Trophoblast cell (in vitro differentiated cells and primary cell): ENCODE data around the gene MMP15.

Experiments used
- DNase-seq, 2 donors: peaks; one replicate each; pipeline ENCODE4 v3.0.0-alpha.2; 2016
- H2AFZ ChIP-seq: 2 replicates; pipeline ENCODE4 v1.6.1; 2013; ENCODE audit warnings: low read length, moderate library complexity, mild to moderate bottlenecking; ENCODE audit not compliant: insufficient read depth, poor library complexity
- H2AK5ac ChIP-seq: 2 replicates; pipeline ENCODE4 v1.6.1; 2013; ENCODE audit warnings: mild to moderate bottlenecking, low read length
- H2BK120ac ChIP-seq: 2 replicates; pipeline ENCODE4 v1.6.1; 2013; ENCODE audit warnings: low read length, mild to moderate bottlenecking, moderate library complexity; ENCODE audit not compliant: insufficient read depth, poor library complexity
- H2BK12ac ChIP-seq: 2 replicates; pipeline ENCODE4 v1.6.1; 2013; ENCODE audit warnings: mild to moderate bottlenecking, low read length, moderate library complexity
- H2BK5ac ChIP-seq: 2 replicates; pipeline ENCODE4 v1.6.1; 2013; ENCODE audit warnings: low read length, low read depth, moderate library complexity, mild to moderate bottlenecking; ENCODE audit not compliant: poor library complexity
- H3K14ac ChIP-seq: 2 replicates; pipeline ENCODE4 v1.6.1; 2013; ENCODE audit warnings: mild to moderate bottlenecking, low read length
- H3K18ac ChIP-seq: 2 replicates; pipeline ENCODE4 v1.6.1; 2013; ENCODE audit warnings: mild to moderate bottlenecking, low read length
- H3K23ac ChIP-seq: 2 replicates; pipeline ENCODE4 v1.6.1; 2013; ENCODE audit warnings: low read length
- H3K27ac ChIP-seq: 2 replicates; pipeline ENCODE4 v1.5.1; 2013; ENCODE audit warnings: low read depth, mild to moderate bottlenecking, inconsistent platforms, low read length, moderate library complexity
- H3K27me3 ChIP-seq: 2 replicates; pipeline ENCODE4 v1.6.1; 2013; ENCODE audit warnings: inconsistent platforms, mild to moderate bottlenecking, low read length, moderate library complexity; ENCODE audit not compliant: insufficient read depth
- H3K36me3 ChIP-seq, 2 experiments: 1 replicate in 1 of 2; 2 replicates in 1 of 2; pipeline ENCODE4 v1.6.1; 2013; ENCODE audit warnings: low read length in 2 of 2, mild to moderate bottlenecking in 2 of 2, moderate library complexity in 1 of 2; ENCODE audit not compliant: insufficient read depth in 2 of 2, control insufficient read depth in 1 of 2
- H3K4ac ChIP-seq: 2 replicates; pipeline ENCODE4 v1.6.1; 2013; ENCODE audit warnings: low read depth, mild to moderate bottlenecking, low read length, moderate library complexity
- H3K4me1 ChIP-seq, 2 experiments: 1 replicate in 1 of 2; 2 replicates in 1 of 2; pipeline ENCODE4 v1.6.1; 2013; ENCODE audit warnings: low read length in 2 of 2, mild to moderate bottlenecking in 2 of 2, moderate library complexity in 1 of 2; ENCODE audit not compliant: insufficient read depth in 2 of 2, control insufficient read depth in 1 of 2
- H3K4me2 ChIP-seq: 2 replicates; pipeline ENCODE4 v1.6.1; 2013; ENCODE audit warnings: inconsistent platforms, mild to moderate bottlenecking, low read length, moderate library complexity
- H3K4me3 ChIP-seq: 2 replicates; pipeline ENCODE4 v1.5.1; 2013; ENCODE audit warnings: mild to moderate bottlenecking, low read depth, low read length, inconsistent platforms
- H3K79me1 ChIP-seq: one replicate; pipeline ENCODE4 v1.6.1; 2013; ENCODE audit warnings: low read length
- H3K79me2 ChIP-seq: 2 replicates; pipeline ENCODE4 v1.6.1; 2013; ENCODE audit warnings: low read length, mild to moderate bottlenecking; ENCODE audit not compliant: control insufficient read depth, insufficient read depth, poor library complexity
- H3K9ac ChIP-seq: 2 replicates; pipeline ENCODE4 v1.6.1; 2013; ENCODE audit warnings: mild to moderate bottlenecking, low read length
- H3K9me3 ChIP-seq: 2 replicates; pipeline ENCODE4 v1.6.1; 2013; ENCODE audit warnings: low read depth, mild to moderate bottlenecking, control low read depth, inconsistent platforms, low read length; ENCODE audit not compliant: insufficient read depth
- H4K12ac ChIP-seq: 2 replicates; pipeline ENCODE4 v1.6.1; 2013; ENCODE audit warnings: low read depth, mild to moderate bottlenecking, low read length, moderate library complexity
- H4K8ac ChIP-seq: 2 replicates; pipeline ENCODE4 v1.6.1; 2013; ENCODE audit warnings: low read depth, mild to moderate bottlenecking, low read length, moderate library complexity
- H4K91ac ChIP-seq: one replicate; pipeline ENCODE4 v1.6.1; 2013; ENCODE audit warnings: low read depth, mild to moderate bottlenecking, low read length, moderate library complexity
- WGBS: extraction: QIAGEN DNeasy Blood & Tissue Kit; methylation state at CpG from one replicate; pipeline ENCODE4 v1.1.7; 2013; ENCODE audit warnings: missing lambda C conversion rate; ENCODE audit not compliant: insufficient read length, insufficient coverage; ENCODE audit errors: extremely low coverage; 5-methylcytosine and 5-hydroxymethylcytosine counted together

The MMP15 gene

DNA sequence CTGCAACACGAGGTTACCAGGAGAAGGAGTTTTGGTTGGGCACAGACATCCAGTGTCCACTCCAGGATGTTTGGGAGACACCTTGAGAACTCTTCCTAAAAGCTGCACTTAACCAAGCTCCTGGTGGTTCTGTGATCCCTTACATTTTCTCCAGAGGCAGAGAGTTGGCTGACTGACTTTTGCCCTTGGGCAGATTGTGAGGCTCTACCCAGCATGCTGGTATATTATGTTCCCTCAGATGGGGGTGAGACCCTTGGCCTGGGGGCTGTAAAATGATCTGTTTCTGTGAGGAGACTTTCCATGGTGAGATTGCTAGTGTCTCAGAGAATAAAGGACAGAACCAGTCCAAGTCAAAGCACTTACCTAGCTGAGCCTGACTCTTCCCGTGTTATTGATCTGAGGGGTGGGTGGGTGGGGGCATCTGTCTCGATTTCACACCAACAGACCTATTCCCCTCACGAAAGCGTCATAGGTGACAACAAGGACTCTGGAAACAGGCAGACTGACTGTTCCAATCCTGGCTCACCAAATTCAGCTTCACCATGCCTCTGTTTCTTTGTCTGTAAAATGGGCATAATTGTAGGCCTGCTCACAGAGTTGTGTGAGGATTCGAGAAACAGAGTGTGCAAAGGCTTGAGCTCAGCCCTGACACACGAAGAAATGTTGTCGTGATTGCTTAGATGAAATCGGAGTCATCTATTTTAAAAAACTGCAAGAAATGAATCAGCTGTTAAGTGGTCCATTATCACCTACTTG, 12.2 kb upstream of the MMP15 start:
- H3K4me1 ChIP-seq = peaks cover 16 to 22% of the 10 kb centered on the region in 2 experiments
- no peak overlapping the region for H3K4me3 ChIP-seq
- no peak overlapping the region for H2AFZ ChIP-seq
- no peak overlapping the region for H2BK5ac ChIP-seq
- H3K79me2 ChIP-seq = no peaks in the 10 kb centered on the region
- no peak overlapping the region for H4K12ac ChIP-seq
- H3K23ac ChIP-seq = no peak overlapping the region
- H3K79me1 ChIP-seq = peaks cover 6% of the 10 kb centered on the region
- H2BK12ac ChIP-seq = peak overlapping the region; percentile 29
- H3K4ac ChIP-seq = no peak overlapping the region
- peak; percentile 65 to 76 for DNase-seq
- WGBS = no CpG with 5 or more reads among the region's 9 CpGs
- peaks cover 11 to 23% of the 10 kb centered on the region in 2 experiments for H3K36me3 ChIP-seq
- H4K91ac ChIP-seq = peak overlapping the region; percentile 20
- no peak overlapping the region for H3K18ac ChIP-seq
- H3K27ac ChIP-seq = no peak overlapping the region
- peak overlapping the region; percentile 48 for H2BK120ac ChIP-seq
- no peak overlapping the region for H4K8ac ChIP-seq
- H3K4me2 ChIP-seq = no peak overlapping the region
- no peak overlapping the region for H3K14ac ChIP-seq
- H3K9ac ChIP-seq = no peak overlapping the region
- no peak overlapping the region for H2AK5ac ChIP-seq
- no peaks in the 10 kb centered on the region for H3K9me3 ChIP-seq
- no peaks in the 10 kb centered on the region for H3K27me3 ChIP-seq

DNA sequence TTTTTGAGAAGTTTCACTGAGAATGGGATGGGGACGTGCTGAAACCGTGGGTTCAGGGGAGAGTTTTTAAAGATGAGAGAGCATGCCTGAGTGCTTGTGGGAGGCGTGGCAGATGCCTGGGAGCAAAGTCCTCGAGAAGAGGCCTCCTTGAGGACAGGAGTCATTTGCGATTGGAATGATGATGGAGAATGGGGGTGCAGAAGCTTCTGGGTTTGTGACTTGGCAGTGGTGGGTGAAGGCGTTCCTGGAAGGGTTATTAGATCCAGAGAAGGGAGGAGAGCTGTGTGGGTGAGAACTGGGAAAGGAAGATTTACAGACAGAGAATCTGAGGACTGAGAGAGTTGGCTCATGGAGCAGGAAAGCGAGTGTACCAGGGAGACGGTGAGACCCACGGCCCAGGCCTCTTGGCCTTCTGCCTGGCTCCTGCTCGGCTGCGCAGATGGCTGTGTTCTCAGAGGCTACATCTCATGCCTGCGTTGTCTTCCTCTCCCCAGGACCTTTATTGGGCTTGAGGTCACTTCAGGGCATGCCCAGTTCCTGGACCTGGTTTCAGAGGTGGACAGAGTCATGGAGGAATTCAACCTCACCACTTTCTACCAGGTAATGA, 8.6 kb upstream of the MMP15 start:
- Histone ChIP-seq H2AFZ (no peak overlapping the region), H2BK120ac (no peak overlapping the region), H3K9ac (no peak overlapping the region), H3K27me3 (no peaks in the 10 kb centered on the region), H3K4me2 (no peak overlapping the region), H3K79me2 (no peaks in the 10 kb centered on the region), H2AK5ac (no peak overlapping the region), H3K36me3 (peaks cover 11 to 26% of the 10 kb centered on the region in 2 experiments), H2BK5ac (no peak overlapping the region), H3K14ac (no peak overlapping the region), H4K91ac (no peak overlapping the region), H3K27ac (no peak overlapping the region), H3K4ac (no peak overlapping the region), H3K79me1 (peaks cover 6% of the 10 kb centered on the region), H4K8ac (no peak overlapping the region), H3K23ac (no peak overlapping the region), H3K18ac (no peak overlapping the region), H3K9me3 (no peaks in the 10 kb centered on the region), H2BK12ac (no peak overlapping the region), H3K4me3 (no peak overlapping the region), H4K12ac (no peak overlapping the region), H3K4me1 (peaks cover 10 to 14% of the 10 kb centered on the region in 2 experiments)
- no peak for DNase-seq
- no CpG with 5 or more reads among the region's 12 CpGs for WGBS

DNA sequence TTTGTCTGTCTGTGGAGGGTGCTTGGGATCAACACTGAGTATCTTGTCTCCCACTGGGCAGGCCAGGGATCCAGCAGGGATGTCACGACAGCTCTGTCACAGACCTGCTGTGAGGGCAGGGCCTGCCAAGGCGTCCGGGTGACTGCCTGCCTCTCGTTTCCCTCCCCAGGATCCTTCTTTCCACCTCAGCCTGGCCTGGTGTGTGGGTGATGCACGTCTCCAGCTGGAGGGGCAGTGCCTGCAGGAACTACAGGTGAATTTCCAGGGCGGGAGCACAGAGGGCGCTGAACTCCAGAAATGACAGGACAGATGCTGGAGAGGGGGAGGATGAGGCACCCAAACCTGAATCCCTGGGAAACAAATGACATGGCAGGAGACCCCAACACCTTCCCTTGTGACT, 6.8 kb upstream of the MMP15 start:
- Histone ChIP-seq H3K14ac (no peak overlapping the region), H3K4me1 (peaks cover 0 to 6% of the 10 kb centered on the region in 2 experiments), H2AK5ac (no peak overlapping the region), H2BK12ac (no peak overlapping the region), H3K4me2 (no peak overlapping the region), H2AFZ (no peak overlapping the region), H4K8ac (no peak overlapping the region), H3K27me3 (no peaks in the 10 kb centered on the region), H3K27ac (no peak overlapping the region), H3K79me1 (no peaks in the 10 kb centered on the region), H3K18ac (no peak overlapping the region), H3K9ac (no peak overlapping the region), H2BK120ac (no peak overlapping the region), H3K79me2 (no peaks in the 10 kb centered on the region), H3K4ac (no peak overlapping the region), H4K91ac (no peak overlapping the region), H3K36me3 (peaks cover 7 to 16% of the 10 kb centered on the region in 2 experiments), H3K23ac (no peak overlapping the region), H2BK5ac (no peak overlapping the region), H4K12ac (no peak overlapping the region), H3K9me3 (no peaks in the 10 kb centered on the region), H3K4me3 (no peak overlapping the region)
- DNase-seq = peak in 1 of 2 donors; percentile 12
- no CpG with 5 or more reads among the region's 7 CpGs for WGBS

DNA sequence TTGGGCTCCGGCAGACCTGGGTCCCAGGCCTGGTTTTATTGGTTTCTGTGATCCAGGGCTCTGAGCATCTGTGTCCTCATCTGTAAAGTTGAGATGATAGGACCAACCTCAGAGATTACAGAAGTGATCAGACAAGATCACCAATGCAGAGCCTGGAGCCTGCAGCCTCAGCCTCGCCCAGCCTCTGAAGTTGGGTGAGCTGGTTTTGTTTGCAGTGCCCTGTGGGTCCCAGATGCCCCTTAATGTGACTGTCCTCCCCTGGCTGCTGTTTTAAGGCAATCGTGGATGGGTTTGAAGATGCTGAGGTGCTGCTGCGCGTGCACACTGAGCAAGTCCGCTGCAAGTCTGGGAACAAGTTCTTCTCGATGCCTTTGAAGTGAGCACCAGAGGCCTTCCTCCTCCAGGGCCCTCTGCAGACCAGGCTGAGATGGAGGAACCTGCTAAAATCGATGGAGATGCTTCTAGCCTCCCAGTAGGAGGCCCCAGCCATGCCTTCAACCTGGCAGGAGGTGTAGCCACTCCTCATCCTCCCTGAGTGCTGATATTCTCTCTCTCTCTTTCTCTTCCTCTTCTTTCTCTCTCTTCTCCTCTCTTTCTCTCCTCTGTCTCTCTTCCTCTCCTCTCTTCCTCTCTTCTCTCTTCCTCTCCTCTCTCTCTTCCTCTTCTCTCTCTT, 5.6 kb upstream of the MMP15 start:
- Histone ChIP-seq H3K36me3 (peaks cover 7 to 16% of the 10 kb centered on the region in 2 experiments), H3K18ac (no peak overlapping the region), H3K14ac (no peak overlapping the region), H2BK5ac (no peak overlapping the region), H2AK5ac (no peak overlapping the region), H3K27me3 (no peaks in the 10 kb centered on the region), H3K79me1 (peaks cover 3% of the 10 kb centered on the region), H3K23ac (no peak overlapping the region), H4K8ac (no peak overlapping the region), H3K27ac (no peak overlapping the region), H3K4me3 (no peak overlapping the region), H3K9ac (no peak overlapping the region), H2AFZ (no peak overlapping the region), H3K4me2 (no peak overlapping the region), H2BK120ac (no peak overlapping the region), H3K9me3 (no peaks in the 10 kb centered on the region), H3K4me1 (peaks cover 4 to 10% of the 10 kb centered on the region in 2 experiments), H3K4ac (no peak overlapping the region), H3K79me2 (no peaks in the 10 kb centered on the region), H4K91ac (no peak overlapping the region), H4K12ac (no peak overlapping the region), H2BK12ac (no peak overlapping the region)
- no peak for DNase-seq
- WGBS = no CpG with 5 or more reads among the region's 8 CpGs
